NCI-H2081 treated with DMSO at 0.1 percent for 48 hours (cell line): ENCODE measurements around the gene TNFAIP8L1.
A peak's percentile ranks its signal among the peaks of the same experiment; 100 is the strongest.

Experiments used
- DNase-seq: peaks from one replicate; lab custom pipeline; 2025; lab: John Stamatoyannopoulos, UW

TNFAIP8L1 gene

GRCh38 chr19:4609878-4610511, 29.3 kb upstream of the TNFAIP8L1 start:
- no peak for DNase-seq

- no peak for DNase-seq
Measured at GRCh38 chr19:4613254-4613751, 26.0 kb upstream of the TNFAIP8L1 start.

- no peak for DNase-seq
Measured at GRCh38 chr19:4618019-4618418, 21.3 kb upstream of the TNFAIP8L1 start.

- DNase-seq, result no peak
Measured at GRCh38 chr19:4619668-4620294, 19.5 kb upstream of the TNFAIP8L1 start.

GRCh38 chr19:4620675-4621074, 18.6 kb upstream of the TNFAIP8L1 start:
- no peak for DNase-seq

- DNase-seq, result no peak
Measured at GRCh38 chr19:4622695-4623421, 16.5 kb upstream of the TNFAIP8L1 start.

- DNase-seq, result no peak
Measured at GRCh38 chr19:4624301-4624700, 15.0 kb upstream of the TNFAIP8L1 start.

GRCh38 chr19:4624733-4625362, 14.5 kb upstream of the TNFAIP8L1 start:
- DNase-seq, result no peak

GRCh38 chr19:4633140-4633967, 6.0 kb upstream of the TNFAIP8L1 start:
- DNase-seq, result peak; percentile 10

GRCh38 chr19:4635754-4636116, 3.6 kb upstream of the TNFAIP8L1 start:
- DNase-seq, result no peak

- no peak for DNase-seq
Measured at GRCh38 chr19:4636151-4636717, 3.1 kb upstream of the TNFAIP8L1 start.

GRCh38 chr19:4636761-4637160, 2.6 kb upstream of the TNFAIP8L1 start:
- DNase-seq, result no peak

- DNase-seq, result no peak
Measured at GRCh38 chr19:4638317-4638716, 999 bp upstream of the TNFAIP8L1 start.

- DNase-seq, result no peak
Measured at GRCh38 chr19:4639531-4640246, 373 bp downstream of the TNFAIP8L1 start.

GRCh38 chr19:4640247-4641000, 1.1 kb downstream of the TNFAIP8L1 start:
- no peak for DNase-seq

GRCh38 chr19:4641132-4641531, 1.8 kb downstream of the TNFAIP8L1 start:
- no peak for DNase-seq

GRCh38 chr19:4642625-4643024, 3.3 kb downstream of the TNFAIP8L1 start:
- no peak for DNase-seq

GRCh38 chr19:4645718-4646117, 6.4 kb downstream of the TNFAIP8L1 start:
- DNase-seq, result no peak

- DNase-seq, result no peak
Measured at GRCh38 chr19:4647676-4648644, 8.6 kb downstream of the TNFAIP8L1 start.
